HG03378 (cell line): ENCODE results near the gene ETV5.
"Not testable (repeated sequence)": the region's sequence is repeated elsewhere in the genome, so short reads cannot be mapped to it uniquely, and the experiment has no call there.

Experiments used
- ATAC-seq: cut with Tn5 transposase; IDR thresholded peaks from one replicate; pipeline ENCODE4 v1.9.1; 2021; ENCODE audit warnings: mild to moderate bottlenecking, moderate library complexity; ENCODE audit not compliant: unreplicated experiment

Gene ETV5

GRCh38 chr3:186025993-186026392 lies 82.9 kb downstream of the ETV5 start:
- not testable (repeated sequence) for ATAC-seq

- no peak for ATAC-seq
Measured at GRCh38 chr3:186025161-186025560, 83.7 kb downstream of the ETV5 start.

- ATAC-seq: no peak
Measured at GRCh38 chr3:186024210-186024609, 84.7 kb downstream of the ETV5 start.

GRCh38 chr3:186022931-186023330 lies 86.0 kb downstream of the ETV5 start:
- no peak for ATAC-seq

GRCh38 chr3:186021673-186022362 lies 87.1 kb downstream of the ETV5 start:
- ATAC-seq: no peak

GRCh38 chr3:186021250-186021649 lies 87.6 kb downstream of the ETV5 start:
- not testable (repeated sequence) for ATAC-seq

GRCh38 chr3:186019288-186019687 lies 89.6 kb downstream of the ETV5 start:
- not testable (repeated sequence) for ATAC-seq

GRCh38 chr3:186014866-186015265 lies 94.0 kb downstream of the ETV5 start:
- no peak for ATAC-seq

- no peak for ATAC-seq
Measured at GRCh38 chr3:186013312-186013711, 95.6 kb downstream of the ETV5 start.

GRCh38 chr3:186012137-186012536 lies 96.8 kb downstream of the ETV5 start:
- no peak for ATAC-seq

- ATAC-seq: no peak
Measured at GRCh38 chr3:186004671-186005070, 104.2 kb downstream of the ETV5 start.

- ATAC-seq: no peak
Measured at GRCh38 chr3:186004209-186004608, 104.7 kb downstream of the ETV5 start.

GRCh38 chr3:186003610-186004009 lies 105.3 kb downstream of the ETV5 start:
- no peak for ATAC-seq

GRCh38 chr3:186002884-186003472 lies 105.9 kb downstream of the ETV5 start:
- ATAC-seq: no peak

GRCh38 chr3:186001842-186002241 lies 107.0 kb downstream of the ETV5 start:
- ATAC-seq: no peak

GRCh38 chr3:185999221-185999620 lies 109.7 kb downstream of the ETV5 start:
- no peak for ATAC-seq

GRCh38 chr3:185998136-185998535 lies 110.8 kb downstream of the ETV5 start:
- no peak for ATAC-seq

- ATAC-seq: no peak
Measured at GRCh38 chr3:185997130-185997529, 111.8 kb downstream of the ETV5 start.
